SH-SY5Y (cell line): ENCODE data around the gene MAP3K7.

Experiments used
- GATA2 ChIP-seq: IDR thresholded peaks from 2 replicates; pipeline ENCODE4 v1.6.1; 2011; ENCODE audit warnings: mild to moderate bottlenecking, low read depth, low read length
- GATA3 ChIP-seq: IDR thresholded peaks from 2 replicates; pipeline ENCODE4 v1.6.1; 2011; ENCODE audit warnings: low read depth, mild to moderate bottlenecking, low read length, moderate library complexity

- TF ChIP-seq GATA2 (no peak), GATA3 (no peak)
Measured at GRCh38 chr6:90534337-90535025, 52.4 kb downstream of the MAP3K7 start.
